HCT116 (cell line): ENCODE data around the gene ANKS1A.

Experiments
- CEBPB ChIP-seq: IDR thresholded peaks from 2 replicates; pipeline ENCODE4 v1.6.1; 2012; ENCODE audit warnings: low read depth
- CTCF ChIP-seq, 3 experiments: fragments of 200-600 bp in 1 of 3; sonication (generic) in 1 of 3; IDR thresholded peaks in 2 of 3; conservative IDR thresholded peaks in 1 of 3; 2 replicates each; pipeline ENCODE4 v1.5.1; 2012 to 2017; ENCODE audit warnings: low read depth in 2 of 3, low read length in 2 of 3, antibody characterized with exemption in 1 of 3, borderline replicate concordance in 1 of 3, control low read depth in 1 of 3, mild to moderate bottlenecking in 1 of 3, mixed read lengths in 1 of 3, mixed run types in 1 of 3, moderate library complexity in 1 of 3; ENCODE audit not compliant: insufficient read depth in 1 of 3
- EGR1 ChIP-seq: IDR thresholded peaks from 2 replicates; pipeline ENCODE4 v1.6.1; 2012; ENCODE audit warnings: low read depth
- ELF1 ChIP-seq: IDR thresholded peaks from 2 replicates; pipeline ENCODE4 v1.6.1; 2012; ENCODE audit warnings: low read depth, borderline replicate concordance
- EZH2 ChIP-seq: fragments of 200-600 bp; sonication (generic); IDR thresholded peaks from 2 replicates; pipeline ENCODE4 v1.6.1; 2017; ENCODE audit warnings: antibody characterized with exemption, mixed run types
- EZH2phosphoT487 ChIP-seq: fragments of 200-600 bp; IDR thresholded peaks from 2 replicates; pipeline ENCODE4 v1.6.1; 2018; ENCODE audit warnings: antibody characterized with exemption, borderline replicate concordance
- POLR2A ChIP-seq: IDR thresholded peaks from 2 replicates; pipeline ENCODE4 v1.7.0; 2011; ENCODE audit warnings: borderline replicate concordance; ENCODE audit not compliant: insufficient read depth, insufficient read length; ENCODE audit errors: extremely low read depth
- POLR2AphosphoS5 ChIP-seq: IDR thresholded peaks from 2 replicates; pipeline ENCODE4 v1.6.1; 2011; ENCODE audit warnings: mild to moderate bottlenecking, low read depth, low read length, moderate library complexity
- RAD21 ChIP-seq: IDR thresholded peaks from 2 replicates; pipeline ENCODE4 v1.6.1; 2012; ENCODE audit warnings: low read depth, mild to moderate bottlenecking
- REST ChIP-seq: IDR thresholded peaks from 2 replicates; pipeline ENCODE4 v1.6.1; 2012; ENCODE audit warnings: low read depth
- SRF ChIP-seq: IDR thresholded peaks from 2 replicates; pipeline ENCODE4 v1.6.1; 2012; ENCODE audit warnings: low read depth
- YY1 ChIP-seq: IDR thresholded peaks from 2 replicates; pipeline ENCODE4 v1.6.1; 2011; ENCODE audit warnings: low read length, low read depth, moderate library complexity, mild to moderate bottlenecking; ENCODE audit not compliant: insufficient replicate concordance; ENCODE audit errors: extremely low read depth

- no peak for TF ChIP-seq CTCF (IDR thresholded peaks at IDR 0.05 in 2 of 3, conservative IDR thresholded peaks at IDR 0.05 in 1 of 3; ENCODE audit: borderline replicate concordance in 1 of 3, insufficient read depth in 1 of 3, low read depth in 2 of 3, low read length in 2 of 3)
- no peak for TF ChIP-seq YY1
- TF ChIP-seq CEBPB, result no peak
- no peak for TF ChIP-seq EZH2
- TF ChIP-seq POLR2A, result no peak
- TF ChIP-seq EZH2phosphoT487, result no peak
- no peak for TF ChIP-seq REST
- TF ChIP-seq POLR2AphosphoS5, result no peak
- TF ChIP-seq SRF, result no peak
- TF ChIP-seq ELF1, result no peak
- TF ChIP-seq EGR1, result no peak
- no peak for TF ChIP-seq RAD21
These were observed 124.6 kb downstream of the ANKS1A start for GRCh38 chr6:35013701-35014100.
